Gastroesophageal sphincter (tissue), 4 donors: ENCODE measurements around the gene ITGAE. TPM values are rescaled to one million over a fixed set of nuclear protein-coding genes. Genes with fewer than 3 reads are reported as not detected.

ENCODE experiments used
- ATAC-seq: fragments of 150-250 bp; one replicate; pipeline ENCODE4 v1.9.1; 2016; ENCODE audit warnings: mild to moderate bottlenecking, moderate library complexity
- H3K27ac ChIP-seq, 4 donors: fragments of 200-600 bp; sonication (generic) in 3 of 4; 1 replicate in 3 of 4; 2 replicates in 1 of 4; pipeline ENCODE4 v1.5.1; 2016 to 2019
- H3K27me3 ChIP-seq: fragments of 200-600 bp; sonication (generic); one replicate; pipeline ENCODE4 v1.5.1; 2019
- H3K36me3 ChIP-seq, 2 donors: fragments of 200-600 bp; sonication (generic); one replicate each; pipeline ENCODE4 v1.5.1; 2019; ENCODE audit warnings: control low read depth in 1 of 2
- H3K4me1 ChIP-seq, 3 donors: fragments of 200-600 bp; sonication (generic); 1 replicate in 2 of 3; 2 replicates in 1 of 3; pipeline ENCODE4 v1.5.1; 2016 to 2019; ENCODE audit warnings: control low read depth in 2 of 3
- H3K4me3 ChIP-seq, 2 donors: fragments of 200-600 bp; sonication (generic); one replicate each; pipeline ENCODE4 v1.5.1; 2019; ENCODE audit warnings: mild to moderate bottlenecking in 1 of 2, moderate library complexity in 1 of 2
- H3K9me3 ChIP-seq, 3 donors: fragments of 200-600 bp; sonication (generic); one replicate each; pipeline ENCODE4 v1.5.1; 2017 to 2019; ENCODE audit warnings: control low read depth in 2 of 3
- CTCF ChIP-seq, 4 experiments: fragments of 200-600 bp in 2 of 4; fragments of 450-650 bp in 2 of 4; sonication (generic) in 1 of 4; IDR thresholded peaks; one replicate each; pipeline ENCODE4 v1.5.1; 2017 to 2019; ENCODE audit warnings: antibody characterized with exemption in 4 of 4, mild to moderate bottlenecking in 2 of 4, moderate library complexity in 2 of 4
- EP300 ChIP-seq: sonication (generic); formaldehyde crosslinking; IDR thresholded peaks from one replicate; pipeline ENCODE4 v1.6.1; 2017; ENCODE audit warnings: antibody characterized with exemption, mild to moderate bottlenecking
- POLR2A ChIP-seq, 2 donors: fragments of 450-650 bp; IDR thresholded peaks; one replicate each; pipeline ENCODE4 v1.6.1; 2017; ENCODE audit warnings: antibody characterized with exemption in 2 of 2, mild to moderate bottlenecking in 2 of 2, moderate library complexity in 1 of 2
- POLR2AphosphoS5 ChIP-seq: sonication (generic); formaldehyde crosslinking; IDR thresholded peaks from one replicate; pipeline ENCODE4 v1.6.1; 2017; ENCODE audit warnings: antibody characterized with exemption
- WGBS, 2 donors: methylation state at CpG; one replicate each; pipeline ENCODE4 v1.1.5; 2018; ENCODE audit warnings: low coverage in 1 of 2; 5-methylcytosine and 5-hydroxymethylcytosine counted together
- total RNA-seq, 4 donors: library from RNA; depleted of rRNA; stranded (reverse); fragments of >200 nt; gene quantifications; one replicate each; pipeline ENCODE4 v1.1.0, GENCODE V29; 2016

The ITGAE gene
- total RNA-seq, 4 donors from 2014 or later: 20.3 to 35.2 (median 21.7) TPM

GRCh38 chr17:3682033-3682432, 119.0 kb downstream of the ITGAE start:
- no peak for ATAC-seq
- H3K27me3 ChIP-seq: peaks cover 74% of the 10 kb centered on the region
- 69% methylated on average over 3 of the region's 12 CpGs; no CpG with 5 or more reads in 1 of the 2 donors for WGBS, 2 donors
- H3K36me3 ChIP-seq: no peaks in the 10 kb centered on the region
- TF ChIP-seq CTCF (IDR thresholded peaks at IDR 0.05) (no peak), POLR2AphosphoS5 (no peak), EP300 (no peak), POLR2A (IDR thresholded peaks at IDR 0.05) (no peak)
- no peaks in the 10 kb centered on the region for H3K9me3 ChIP-seq
- no peak overlapping the region for H3K27ac ChIP-seq
- H3K4me3 ChIP-seq: no peak overlapping the region
- H3K4me1 ChIP-seq: no peaks in the 10 kb centered on the region

GRCh38 chr17:3681565-3681964, 119.4 kb downstream of the ITGAE start:
- no peak for ATAC-seq
- TF ChIP-seq POLR2A (IDR thresholded peaks at IDR 0.05): no peak
- TF ChIP-seq CTCF (IDR thresholded peaks at IDR 0.05): no peak
- no peak for TF ChIP-seq POLR2AphosphoS5
- TF ChIP-seq EP300: no peak
- no peaks in the 10 kb centered on the region for H3K36me3 ChIP-seq
- no peak overlapping the region for H3K4me3 ChIP-seq
- 75% methylated on average over 4 of the region's 20 CpGs; no CpG with 5 or more reads in 1 of the 2 donors for WGBS, 2 donors
- no peaks in the 10 kb centered on the region for H3K4me1 ChIP-seq
- no peak overlapping the region for H3K27ac ChIP-seq
- H3K9me3 ChIP-seq: no peaks in the 10 kb centered on the region
- peaks cover 74% of the 10 kb centered on the region for H3K27me3 ChIP-seq

GRCh38 chr17:3681057-3681456, 119.9 kb downstream of the ITGAE start:
- Histone ChIP-seq H3K4me1 (no peaks in the 10 kb centered on the region), H3K4me3 (no peak overlapping the region), H3K36me3 (no peaks in the 10 kb centered on the region), H3K27me3 (peaks cover 74% of the 10 kb centered on the region), H3K9me3 (no peaks in the 10 kb centered on the region), H3K27ac (no peak overlapping the region)
- 60 to 78% methylated on average over 1 to 3 of the region's 12 CpGs for WGBS, 2 donors
- no peak for ATAC-seq
- no peak for TF ChIP-seq CTCF (IDR thresholded peaks at IDR 0.05)
- no peak for TF ChIP-seq POLR2A (IDR thresholded peaks at IDR 0.05)
- TF ChIP-seq EP300: no peak
- no peak for TF ChIP-seq POLR2AphosphoS5

GRCh38 chr17:3679531-3680126, 121.4 kb downstream of the ITGAE start:
- TF ChIP-seq EP300: no peak
- TF ChIP-seq CTCF (IDR thresholded peaks at IDR 0.05): no peak
- no peak for TF ChIP-seq POLR2A (IDR thresholded peaks at IDR 0.05)
- no peak for TF ChIP-seq POLR2AphosphoS5
- 59 to 67% methylated on average over 7 to 8 of the region's 20 CpGs for WGBS, 2 donors
- no peak for ATAC-seq
- H3K27ac ChIP-seq: no peak overlapping the region
- H3K9me3 ChIP-seq: no peaks in the 10 kb centered on the region
- no peaks in the 10 kb centered on the region for H3K36me3 ChIP-seq
- peaks cover 64% of the 10 kb centered on the region for H3K27me3 ChIP-seq
- H3K4me1 ChIP-seq: no peaks in the 10 kb centered on the region
- H3K4me3 ChIP-seq: no peak overlapping the region

- ATAC-seq: no peak
- H3K36me3 ChIP-seq: no peaks in the 10 kb centered on the region
- H3K4me3 ChIP-seq: no peak overlapping the region
- peaks cover 58% of the 10 kb centered on the region for H3K27me3 ChIP-seq
- TF ChIP-seq CTCF (IDR thresholded peaks at IDR 0.05): no peak
- TF ChIP-seq EP300: no peak
- no peak for TF ChIP-seq POLR2AphosphoS5
- no peak for TF ChIP-seq POLR2A (IDR thresholded peaks at IDR 0.05)
- 50 to 73% methylated on average over 1 to 8 of the region's 27 CpGs for WGBS, 2 donors
- H3K4me1 ChIP-seq: no peaks in the 10 kb centered on the region
- no peaks in the 10 kb centered on the region for H3K9me3 ChIP-seq
- H3K27ac ChIP-seq: no peak overlapping the region
Observed at GRCh38 chr17:3678821-3679530, 122.0 kb downstream of the ITGAE start.
